DOHH2 (cell line): ENCODE data around the gene TUB.

ENCODE experiments used
- H3F3A ChIP-seq: fragments of 200-600 bp; sonication (generic), shearing (Covaris generic); 2 replicates; pipeline ENCODE4 v1.6.0; 2016; ENCODE audit warnings: antibody characterized with exemption, mild to moderate bottlenecking; ENCODE audit not compliant: control insufficient read depth, insufficient read depth
- H3K27ac ChIP-seq: fragments of 200-600 bp; sonication (generic); 2 replicates; pipeline ENCODE4 v1.5.1; 2014; ENCODE audit warnings: low read depth, mild to moderate bottlenecking, low read length, moderate library complexity
- H3K27me3 ChIP-seq: fragments of 200-600 bp; sonication (generic); 2 replicates; pipeline ENCODE4 v1.6.1; 2014; ENCODE audit warnings: mild to moderate bottlenecking, low read length, mixed read lengths; ENCODE audit not compliant: control insufficient read depth
- H3K36me3 ChIP-seq: fragments of 200-600 bp; sonication (generic); 2 replicates; pipeline ENCODE4 v1.6.1; 2014; ENCODE audit warnings: mild to moderate bottlenecking, low read length, moderate library complexity, mixed read lengths; ENCODE audit not compliant: control insufficient read depth
- H3K4me1 ChIP-seq: fragments of 200-600 bp; sonication (generic); 2 replicates; pipeline ENCODE4 v1.6.1; 2014; ENCODE audit warnings: mild to moderate bottlenecking, low read length, mixed read lengths; ENCODE audit not compliant: control insufficient read depth
- H3K4me2 ChIP-seq: fragments of 200-600 bp; sonication (generic); 2 replicates; pipeline ENCODE4 v1.6.0; 2014; ENCODE audit warnings: mild to moderate bottlenecking, low read length, moderate library complexity
- H3K4me3 ChIP-seq: fragments of 200-600 bp; sonication (generic); 2 replicates; pipeline ENCODE4 v1.5.1; 2014; ENCODE audit warnings: mild to moderate bottlenecking, low read length, mixed read lengths
- H3K79me2 ChIP-seq: fragments of 200-600 bp; sonication (generic); 2 replicates; pipeline ENCODE4 v1.6.1; 2014; ENCODE audit warnings: mild to moderate bottlenecking, low read length, mixed read lengths; ENCODE audit not compliant: control insufficient read depth
- H3K9me2 ChIP-seq: fragments of 200-600 bp; sonication (generic); replicated peaks from 2 replicates; pipeline ENCODE4 v1.6.1; 2014; ENCODE audit warnings: mild to moderate bottlenecking, low read length, mixed read lengths; ENCODE audit not compliant: control insufficient read depth
- H3K9me3 ChIP-seq: fragments of 200-600 bp; sonication (generic); 2 replicates; pipeline ENCODE4 v1.6.1; 2014; ENCODE audit warnings: antibody characterized with exemption, low read length, mixed read lengths; ENCODE audit not compliant: control insufficient read depth, insufficient read depth
- H4K20me1 ChIP-seq: fragments of 200-600 bp; sonication (generic); 2 replicates; pipeline ENCODE4 v1.6.0; 2014; ENCODE audit warnings: low read depth, mild to moderate bottlenecking, antibody characterized with exemption, low read length, moderate library complexity; ENCODE audit not compliant: control insufficient read depth, insufficient read depth
- EZH2phosphoT487 ChIP-seq: fragments of 200-600 bp; sonication (generic); IDR thresholded peaks from 2 replicates; pipeline ENCODE4 v1.6.1; 2017; ENCODE audit warnings: borderline replicate concordance, mild to moderate bottlenecking, antibody characterized with exemption, low read length, moderate library complexity, mixed read lengths
- TF ChIP-seq, protein P1 (sequence below): fragments of 200-600 bp; sonication (generic); IDR thresholded peaks from one replicate; pipeline ENCODE4 v1.5.1; 2014; ENCODE audit warnings: antibody characterized with exemption, mild to moderate bottlenecking, low read depth, low read length; ENCODE audit not compliant: poor library complexity, severe bottlenecking

The TUB gene

DNA sequence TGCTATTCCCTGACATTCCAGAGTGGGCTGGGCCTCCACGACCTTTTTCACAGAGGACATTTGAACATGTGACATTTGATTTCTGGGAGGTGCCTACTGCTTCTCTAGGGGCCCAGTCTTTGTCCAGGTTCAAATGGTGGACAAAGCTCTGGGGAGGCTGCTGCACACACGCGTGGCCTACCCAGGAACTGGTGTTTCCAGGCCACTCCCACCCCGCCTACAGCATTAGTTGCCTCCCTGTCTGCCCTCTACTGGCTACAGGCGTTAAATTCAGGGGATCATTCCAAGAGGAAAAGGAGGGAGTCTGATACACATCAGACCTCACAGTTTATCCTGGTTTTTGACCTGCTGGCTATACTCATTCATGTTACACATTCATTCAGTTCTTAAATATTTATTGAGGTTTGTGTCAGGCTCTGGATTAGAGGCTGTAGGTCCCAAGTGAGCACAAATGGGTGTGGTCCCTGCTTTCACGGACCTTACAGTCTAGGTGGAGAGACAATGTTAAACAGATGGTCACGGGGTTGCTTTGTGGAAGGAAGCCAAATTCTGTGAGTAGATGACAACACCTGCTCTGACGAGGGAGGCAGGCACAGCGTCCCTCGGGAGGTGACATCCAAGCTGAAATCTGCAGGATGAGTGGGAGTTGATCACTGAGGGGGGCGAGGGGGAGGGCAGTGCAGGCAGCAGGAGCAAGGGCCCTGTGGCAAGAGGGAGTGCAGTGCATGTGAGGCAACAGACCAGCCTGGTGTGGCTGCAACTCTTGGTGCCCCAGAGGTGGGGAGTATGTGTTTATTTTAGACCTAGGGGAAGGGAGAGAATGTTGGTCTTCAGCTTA lies 11.8 kb downstream of the TUB start:
- H3K9me2 ChIP-seq, result no peaks in the 10 kb centered on the region
- H3F3A ChIP-seq, result no peaks in the 10 kb centered on the region
- no peaks in the 10 kb centered on the region for H3K36me3 ChIP-seq
- H4K20me1 ChIP-seq, result no peaks in the 10 kb centered on the region
- H3K27me3 ChIP-seq, result no peaks in the 10 kb centered on the region
- peak overlapping the region; percentile 49 for H3K4me2 ChIP-seq
- 0 out of 2 replicates have a peak overlapping the region, but pooled peaks have one; percentile 24 for H3K4me3 ChIP-seq
- H3K27ac ChIP-seq, result no peak overlapping the region
- no peak for TF ChIP-seq EZH2phosphoT487
- TF ChIP-seq, protein P1, sequence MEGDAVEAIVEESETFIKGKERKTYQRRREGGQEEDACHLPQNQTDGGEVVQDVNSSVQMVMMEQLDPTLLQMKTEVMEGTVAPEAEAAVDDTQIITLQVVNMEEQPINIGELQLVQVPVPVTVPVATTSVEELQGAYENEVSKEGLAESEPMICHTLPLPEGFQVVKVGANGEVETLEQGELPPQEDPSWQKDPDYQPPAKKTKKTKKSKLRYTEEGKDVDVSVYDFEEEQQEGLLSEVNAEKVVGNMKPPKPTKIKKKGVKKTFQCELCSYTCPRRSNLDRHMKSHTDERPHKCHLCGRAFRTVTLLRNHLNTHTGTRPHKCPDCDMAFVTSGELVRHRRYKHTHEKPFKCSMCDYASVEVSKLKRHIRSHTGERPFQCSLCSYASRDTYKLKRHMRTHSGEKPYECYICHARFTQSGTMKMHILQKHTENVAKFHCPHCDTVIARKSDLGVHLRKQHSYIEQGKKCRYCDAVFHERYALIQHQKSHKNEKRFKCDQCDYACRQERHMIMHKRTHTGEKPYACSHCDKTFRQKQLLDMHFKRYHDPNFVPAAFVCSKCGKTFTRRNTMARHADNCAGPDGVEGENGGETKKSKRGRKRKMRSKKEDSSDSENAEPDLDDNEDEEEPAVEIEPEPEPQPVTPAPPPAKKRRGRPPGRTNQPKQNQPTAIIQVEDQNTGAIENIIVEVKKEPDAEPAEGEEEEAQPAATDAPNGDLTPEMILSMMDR, result peak; percentile 74
- peaks cover 5% of the 10 kb centered on the region for H3K4me1 ChIP-seq
- no peaks in the 10 kb centered on the region for H3K79me2 ChIP-seq
- no peaks in the 10 kb centered on the region for H3K9me3 ChIP-seq

DNA sequence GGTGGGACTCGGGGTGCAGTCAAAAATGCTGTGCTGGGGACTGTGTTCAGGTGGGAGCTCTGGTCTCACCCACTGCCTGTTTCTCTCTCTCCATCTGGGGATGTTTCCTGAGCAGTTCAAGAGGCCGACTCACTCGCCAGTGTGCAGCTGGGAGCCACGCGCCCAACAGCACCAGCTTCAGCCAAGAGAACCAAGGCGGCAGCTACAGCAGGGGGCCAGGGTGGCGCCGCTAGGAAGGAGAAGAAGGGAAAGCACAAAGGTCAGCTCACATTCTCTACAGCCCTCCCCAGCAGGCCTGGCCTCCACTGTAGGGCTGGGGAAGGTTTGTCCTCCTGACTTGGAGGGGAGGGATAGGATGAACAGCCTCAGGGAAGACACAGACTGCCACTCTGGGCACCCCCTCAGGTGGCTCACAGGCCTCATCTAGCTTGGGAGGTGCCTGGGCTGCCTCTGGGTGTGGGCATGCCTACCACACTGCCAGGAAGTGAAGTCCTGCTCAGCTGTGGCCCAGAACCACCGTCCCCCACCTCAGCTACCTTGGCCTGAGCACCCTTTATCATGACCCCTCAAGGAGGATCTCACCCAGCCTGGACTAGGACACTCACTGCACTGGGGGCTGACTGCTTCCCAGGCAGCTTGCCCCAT lies 13.0 kb downstream of the TUB start:
- Histone ChIP-seq H3K79me2 (no peaks in the 10 kb centered on the region), H3K4me2 (no peak overlapping the region), H4K20me1 (no peaks in the 10 kb centered on the region), H3F3A (no peaks in the 10 kb centered on the region), H3K4me3 (no peak overlapping the region), H3K4me1 (peaks cover 5% of the 10 kb centered on the region), H3K27me3 (no peaks in the 10 kb centered on the region), H3K9me2 (no peaks in the 10 kb centered on the region), H3K27ac (no peak overlapping the region), H3K9me3 (no peaks in the 10 kb centered on the region), H3K36me3 (no peaks in the 10 kb centered on the region)
- TF ChIP-seq, protein P1, result no peak
- TF ChIP-seq EZH2phosphoT487, result no peak

DNA sequence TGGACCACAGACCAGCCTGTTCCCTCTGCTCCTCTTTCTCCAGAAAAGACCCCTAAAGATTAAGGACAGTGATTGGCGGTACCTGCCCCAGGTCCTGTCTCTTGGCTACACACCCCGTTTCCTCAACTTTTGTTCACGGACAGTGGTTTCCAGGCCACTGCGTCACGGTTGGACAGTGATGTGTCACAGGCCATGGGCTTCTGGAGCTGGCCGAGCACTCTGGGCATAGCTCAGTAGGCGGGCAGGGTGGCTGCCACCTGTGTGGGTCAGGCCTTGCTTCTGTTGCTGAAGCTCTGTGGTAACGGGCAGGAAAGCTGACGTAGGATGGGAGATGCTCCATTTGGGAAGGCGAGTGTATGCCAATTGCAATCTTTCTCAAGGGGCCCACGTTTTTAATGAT lies 13.6 kb downstream of the TUB start:
- Histone ChIP-seq H4K20me1 (no peaks in the 10 kb centered on the region), H3K27me3 (0 out of 2 replicates have a peak, but pooled peaks cover 2% of the 10 kb centered on the region), H3F3A (no peaks in the 10 kb centered on the region), H3K9me3 (no peaks in the 10 kb centered on the region), H3K4me2 (no peak overlapping the region), H3K9me2 (no peaks in the 10 kb centered on the region), H3K4me1 (peaks cover 5% of the 10 kb centered on the region), H3K36me3 (no peaks in the 10 kb centered on the region), H3K79me2 (no peaks in the 10 kb centered on the region), H3K27ac (no peak overlapping the region), H3K4me3 (no peak overlapping the region)
- TF ChIP-seq EZH2phosphoT487, result no peak
- TF ChIP-seq, protein P1, result no peak
